Stimulated activated CD4-positive, alpha-beta T cell treated with anti-CD3 and anti-CD28 coated beads, Interleukin-2, amount 100 ng/mL, for 24 hours (primary cell): ENCODE measurements around the gene RPL10A.

Experiments used
- DNase-seq, 2 donors: peaks; one replicate each; pipeline ENCODE4 v3.0.0-alpha.2; 2020

Gene RPL10A

DNA sequence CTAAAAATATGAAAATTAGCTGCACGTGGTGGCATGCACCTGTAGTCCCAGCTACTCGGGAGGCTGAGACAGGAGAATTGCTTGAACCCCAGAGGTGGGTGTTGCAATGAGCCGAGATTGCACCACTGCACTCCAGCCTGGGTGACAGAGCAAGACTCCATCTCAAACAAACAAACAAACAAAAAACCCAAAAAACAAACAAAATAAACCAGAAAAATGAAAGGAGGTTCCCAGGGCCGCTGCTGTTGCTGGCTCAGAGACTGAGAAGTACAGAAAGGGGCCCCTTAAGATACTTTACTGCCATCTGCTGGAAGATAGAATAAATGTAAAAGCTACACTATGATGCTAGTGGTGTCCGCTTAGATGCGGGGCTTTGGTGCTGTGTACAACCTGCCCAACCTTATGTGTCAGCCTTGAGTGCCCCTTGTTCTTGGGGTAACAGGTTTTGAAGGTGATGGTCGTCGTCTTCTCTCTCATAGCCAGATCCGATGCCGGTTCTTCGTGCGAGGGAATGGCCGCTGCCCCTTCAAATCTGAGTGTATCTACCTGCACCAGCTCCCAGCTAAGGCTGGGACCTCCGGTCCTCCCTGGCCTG lies 18.8 kb upstream of the RPL10A start:
- DNase-seq: peak; percentile 26 to 39

DNA sequence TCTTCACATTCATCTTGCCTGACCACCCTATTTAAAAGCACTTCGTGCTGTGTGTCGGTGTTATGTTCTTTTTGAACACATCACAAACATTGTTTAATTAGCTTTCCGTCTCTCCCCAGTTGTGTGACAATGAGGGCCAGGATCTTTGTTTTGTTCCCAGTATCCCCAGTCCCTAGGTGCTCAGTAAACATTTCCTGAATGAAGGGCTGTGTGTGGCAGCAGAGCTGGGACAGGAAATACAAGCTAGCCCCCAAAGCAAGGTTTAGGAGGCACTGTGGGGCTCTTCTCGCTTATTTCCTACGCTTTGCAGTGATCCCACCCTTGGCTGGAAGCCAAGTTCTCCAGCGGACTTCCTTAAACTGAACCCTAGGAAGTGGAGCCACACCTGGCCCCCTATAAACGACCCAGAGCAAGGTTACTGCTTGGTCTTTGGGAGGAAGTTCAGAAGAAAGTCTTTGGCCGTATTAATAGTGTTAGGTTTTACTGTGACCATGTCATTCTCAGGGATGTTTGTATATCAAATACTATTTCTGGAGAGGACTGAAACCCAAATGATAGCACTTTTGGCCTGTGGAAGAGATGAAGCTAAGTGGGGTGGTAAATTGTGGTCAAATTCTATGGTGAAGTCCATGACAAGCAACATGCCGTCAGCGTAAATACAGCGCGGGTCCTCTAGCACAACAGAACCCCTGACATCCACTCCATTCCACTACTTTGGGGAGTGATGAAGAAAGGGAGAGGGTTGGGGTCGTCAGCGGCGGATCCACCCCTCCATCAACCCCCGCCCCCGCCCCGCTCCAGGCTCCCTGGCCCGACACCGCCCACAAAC lies 16.6 kb upstream of the RPL10A start:
- no peak for DNase-seq

DNA sequence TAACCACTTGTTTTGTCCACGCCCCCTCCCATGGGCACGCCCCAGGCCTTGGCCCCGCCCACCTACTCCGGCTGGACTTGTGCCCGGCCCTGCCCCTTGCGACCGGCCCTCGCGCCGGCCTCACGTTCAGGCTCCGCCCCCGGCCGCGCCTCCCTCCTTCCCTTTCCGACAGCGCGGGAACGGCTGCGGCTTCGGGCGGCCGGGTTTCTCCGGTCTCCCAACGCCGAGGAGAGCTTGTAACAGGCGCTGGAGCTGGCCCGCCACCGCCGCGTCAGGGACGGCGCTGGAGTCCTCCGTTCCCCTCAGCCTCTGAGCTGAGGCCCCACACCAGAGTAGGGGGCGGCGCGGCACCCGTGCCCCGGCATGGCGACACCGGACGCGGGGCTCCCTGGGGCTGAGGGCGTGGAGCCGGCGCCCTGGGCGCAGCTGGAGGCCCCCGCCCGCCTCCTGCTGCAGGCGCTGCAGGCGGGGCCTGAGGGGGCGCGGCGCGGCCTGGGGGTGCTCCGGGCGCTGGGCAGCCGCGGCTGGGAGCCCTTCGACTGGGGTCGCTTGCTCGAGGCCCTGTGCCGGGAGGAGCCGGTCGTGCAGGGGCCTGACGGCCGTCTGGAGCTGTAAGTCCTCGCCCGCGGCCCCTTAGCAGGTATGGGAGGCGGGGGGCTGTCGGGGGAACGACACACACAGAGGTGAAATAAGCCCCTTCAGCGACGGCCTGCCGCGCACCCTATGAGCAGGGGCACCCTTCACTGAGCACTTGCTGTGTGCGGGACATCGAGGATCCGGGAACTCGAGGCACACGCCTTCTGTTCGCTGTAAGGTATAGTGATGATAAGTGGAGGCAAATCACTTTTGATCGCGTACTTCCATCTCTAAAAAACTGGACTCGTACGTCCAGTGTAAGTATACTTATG lies 15.8 kb upstream of the RPL10A start, which contains the start of gene FANCE:
FANCE (plus strand) TSS at position 156 of the 908 bp plus-strand sequence; CDS start at position 364, 208 bp downstream.
- peak; percentile 93 to 99 for DNase-seq

DNA sequence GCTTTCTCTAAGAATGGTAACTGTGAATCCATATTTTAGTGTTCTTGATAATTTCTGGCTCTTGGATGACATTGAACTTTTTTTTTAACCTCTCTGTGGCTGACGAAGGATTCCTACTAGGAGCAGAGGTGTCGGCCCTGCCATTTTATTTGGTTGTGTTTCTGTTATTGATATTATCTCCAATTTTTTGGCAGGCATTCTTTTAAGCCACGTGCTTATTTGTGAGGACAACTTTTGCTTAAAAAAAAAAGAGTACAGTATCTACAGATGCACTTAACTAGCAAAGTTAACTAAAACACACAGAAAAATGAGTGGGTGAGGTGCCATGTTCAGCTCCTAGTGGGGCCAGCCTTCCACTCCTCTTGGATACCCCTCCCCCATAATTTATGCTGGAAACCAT lies 15.0 kb upstream of the RPL10A start:
- DNase-seq: no peak

DNA sequence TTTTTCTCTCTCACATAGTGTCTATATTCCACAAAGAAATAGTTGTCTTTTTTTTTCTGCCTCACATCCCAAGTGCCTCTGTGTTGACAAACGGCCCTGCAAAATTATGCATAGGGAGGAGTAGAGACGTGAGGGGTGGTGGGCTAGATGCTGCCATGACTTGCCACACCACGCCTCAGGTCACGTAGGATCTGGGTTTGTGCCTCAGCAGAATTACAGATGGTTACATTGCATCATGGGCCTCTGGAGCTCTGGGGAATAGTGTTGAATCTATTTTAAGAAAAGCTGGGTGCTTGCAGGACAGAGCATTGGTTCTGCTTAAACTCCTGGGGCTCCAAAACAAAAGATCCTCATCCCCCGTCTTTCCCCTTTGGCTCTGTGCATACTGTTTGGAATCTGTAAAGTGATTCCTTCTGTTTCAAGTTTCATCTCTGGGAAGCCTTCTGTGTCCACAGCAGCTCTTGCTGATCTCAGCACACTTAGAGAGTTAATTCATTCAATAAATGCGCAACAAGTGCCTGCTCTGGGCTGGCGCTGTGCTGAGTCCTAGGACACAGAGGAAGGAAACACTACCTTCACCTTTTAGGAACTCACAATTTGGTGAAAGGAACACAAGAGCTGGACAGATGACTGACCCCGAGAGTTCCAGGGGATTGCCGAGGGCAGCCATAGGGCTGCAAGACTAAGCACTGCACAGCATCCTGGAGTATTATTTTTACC lies 13.7 kb upstream of the RPL10A start:
- no peak for DNase-seq

DNA sequence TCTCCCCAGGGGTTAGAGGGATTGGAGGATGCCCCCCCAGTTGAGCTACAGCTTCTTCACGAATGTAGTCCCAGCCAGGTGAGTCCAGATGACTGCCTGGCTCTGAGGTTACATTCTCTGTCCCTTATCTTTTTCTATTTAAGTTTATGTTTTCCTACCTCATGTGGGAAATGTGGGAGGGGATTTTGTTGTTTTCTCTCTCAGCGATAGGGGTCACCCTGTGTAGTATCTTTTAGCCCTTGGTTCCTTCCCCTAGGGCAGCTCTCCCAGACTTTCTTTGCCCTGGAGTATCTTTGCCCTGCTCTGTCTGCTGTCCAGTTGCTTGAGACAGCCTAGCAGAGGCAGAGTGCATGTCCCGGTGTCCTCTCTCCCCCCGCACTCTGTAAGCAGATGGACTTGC lies 10.3 kb upstream of the RPL10A start:
- no peak for DNase-seq

DNA sequence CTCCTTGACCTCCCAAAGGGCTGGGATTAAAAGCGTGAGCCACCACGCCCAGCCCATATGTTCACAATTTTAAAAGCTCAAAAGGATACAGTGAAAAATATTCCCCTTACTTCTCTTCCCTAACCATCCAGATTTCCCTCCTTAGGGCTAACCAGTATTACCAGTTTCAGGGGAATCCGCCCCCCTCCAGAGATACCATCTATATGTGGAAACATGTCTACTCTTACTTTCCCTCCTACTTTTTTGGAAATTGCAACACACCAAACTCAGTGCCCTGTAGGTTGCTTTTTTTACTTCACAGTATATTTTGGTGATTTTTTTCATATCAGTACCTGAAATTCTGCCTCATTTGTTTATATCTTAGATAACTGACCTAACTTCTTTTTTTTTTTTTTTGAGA lies 6.9 kb upstream of the RPL10A start:
- no peak for DNase-seq

DNA sequence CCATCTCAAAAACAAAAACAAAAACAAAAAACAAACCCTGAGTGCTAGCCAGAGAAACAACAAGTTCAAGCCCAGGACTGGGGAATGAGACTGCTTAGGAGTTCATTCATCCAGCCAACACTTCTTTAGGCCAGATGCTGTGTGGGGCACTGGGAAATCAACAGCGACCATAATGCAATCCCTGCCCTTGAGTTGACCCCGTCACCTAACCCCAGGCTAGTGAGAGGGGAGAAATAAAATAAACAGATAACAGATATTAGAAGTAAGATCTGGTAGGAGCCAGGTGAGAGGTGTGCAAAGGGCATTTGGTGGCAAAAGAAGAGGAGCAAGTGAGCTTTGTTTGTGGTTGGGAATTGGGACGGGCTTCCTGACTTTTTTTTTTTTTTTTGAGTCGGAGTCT lies 4.9 kb upstream of the RPL10A start:
- no peak for DNase-seq

DNA sequence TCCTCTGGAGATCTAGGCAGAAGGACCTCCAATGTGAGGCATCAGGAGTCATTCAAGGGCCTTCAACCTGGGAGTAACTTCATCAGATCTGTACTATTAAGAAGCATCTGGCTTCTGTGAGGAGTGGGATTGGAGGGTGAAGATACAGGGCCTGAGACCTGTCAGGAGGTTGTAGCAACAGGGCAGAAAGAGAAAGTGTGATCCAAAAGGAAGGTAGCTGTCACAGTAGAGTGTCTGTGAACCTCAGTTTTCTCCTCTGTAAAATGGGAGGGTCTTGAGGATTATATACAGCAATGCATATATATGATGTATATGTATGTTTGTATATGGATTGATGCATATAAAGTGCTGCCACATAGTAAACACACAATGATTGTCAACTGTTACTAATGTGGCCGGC lies 2.6 kb upstream of the RPL10A start:
- DNase-seq: no peak

DNA sequence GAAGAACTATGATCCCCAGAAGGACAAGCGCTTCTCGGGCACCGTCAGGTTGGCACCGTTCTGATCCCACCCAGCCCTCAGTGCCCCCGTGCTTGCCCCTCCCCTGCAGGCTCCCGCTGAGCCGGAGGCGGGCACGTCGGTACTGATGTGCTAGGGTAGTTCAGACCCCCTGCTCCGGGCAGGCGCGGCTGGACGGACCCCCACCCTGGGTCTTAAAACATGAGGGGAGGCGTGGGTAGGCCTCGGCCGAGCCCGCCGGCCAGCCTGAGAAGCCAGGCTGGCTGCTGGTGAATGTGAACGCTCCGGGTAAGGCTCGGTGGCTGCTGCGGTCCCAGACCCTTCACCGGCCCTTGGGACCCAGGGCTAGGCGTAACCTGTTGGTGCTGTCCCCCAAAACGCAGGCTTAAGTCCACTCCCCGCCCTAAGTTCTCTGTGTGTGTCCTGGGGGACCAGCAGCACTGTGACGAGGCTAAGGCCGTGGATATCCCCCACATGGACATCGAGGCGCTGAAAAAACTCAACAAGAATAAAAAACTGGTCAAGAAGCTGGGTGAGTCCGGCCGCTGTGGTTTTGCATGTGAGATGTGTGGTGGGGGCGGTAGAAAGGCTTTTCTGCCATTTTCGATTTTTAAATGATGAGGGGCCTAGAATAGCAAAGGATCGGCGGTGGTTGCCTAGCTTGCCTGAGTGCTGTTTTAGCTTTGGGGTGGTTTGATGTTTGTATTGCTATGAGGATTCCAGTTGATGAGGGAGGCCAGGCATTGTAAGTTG lies 964 bp downstream of the RPL10A start:
- DNase-seq: peak in 1 of 2 donors; percentile 53

DNA sequence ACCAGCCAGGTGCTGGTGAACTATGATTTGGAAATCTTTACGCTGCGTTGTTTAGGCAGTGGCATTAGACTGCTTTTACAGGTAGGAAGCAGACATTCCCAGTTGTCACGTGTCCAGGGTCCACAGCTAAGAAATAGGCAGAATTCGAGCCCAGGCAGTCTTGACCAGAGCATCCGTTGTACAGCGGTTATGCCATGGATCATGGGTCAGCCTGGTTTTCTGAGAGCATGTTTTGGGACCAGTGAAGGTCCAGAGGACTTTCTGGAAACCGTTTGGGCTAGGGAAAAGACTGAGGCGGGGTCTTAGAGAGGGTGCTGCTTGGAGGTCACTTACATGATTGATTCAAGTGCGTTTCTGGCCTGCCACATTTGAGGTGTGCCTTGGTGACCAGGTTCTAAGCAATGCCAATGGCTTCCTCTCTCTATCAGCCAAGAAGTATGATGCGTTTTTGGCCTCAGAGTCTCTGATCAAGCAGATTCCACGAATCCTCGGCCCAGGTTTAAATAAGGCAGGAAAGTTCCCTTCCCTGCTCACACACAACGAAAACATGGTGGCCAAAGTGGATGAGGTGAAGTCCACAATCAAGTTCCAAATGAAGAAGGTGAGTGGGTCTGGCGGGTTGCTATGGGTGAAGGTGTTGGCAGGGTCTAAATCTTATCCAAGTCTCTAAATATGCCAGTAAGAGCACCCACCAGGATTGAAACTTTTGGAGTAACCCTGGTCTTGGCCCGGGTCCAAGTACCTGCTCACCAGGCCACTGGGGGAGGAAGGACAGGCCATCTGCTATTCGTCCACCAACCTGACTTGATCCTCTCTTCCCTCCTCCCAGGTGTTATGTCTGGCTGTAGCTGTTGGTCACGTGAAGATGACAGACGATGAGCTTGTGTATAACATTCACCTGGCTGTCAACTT lies 1.8 kb downstream of the RPL10A start:
- peak in 1 of 2 donors; percentile 50 for DNase-seq

DNA sequence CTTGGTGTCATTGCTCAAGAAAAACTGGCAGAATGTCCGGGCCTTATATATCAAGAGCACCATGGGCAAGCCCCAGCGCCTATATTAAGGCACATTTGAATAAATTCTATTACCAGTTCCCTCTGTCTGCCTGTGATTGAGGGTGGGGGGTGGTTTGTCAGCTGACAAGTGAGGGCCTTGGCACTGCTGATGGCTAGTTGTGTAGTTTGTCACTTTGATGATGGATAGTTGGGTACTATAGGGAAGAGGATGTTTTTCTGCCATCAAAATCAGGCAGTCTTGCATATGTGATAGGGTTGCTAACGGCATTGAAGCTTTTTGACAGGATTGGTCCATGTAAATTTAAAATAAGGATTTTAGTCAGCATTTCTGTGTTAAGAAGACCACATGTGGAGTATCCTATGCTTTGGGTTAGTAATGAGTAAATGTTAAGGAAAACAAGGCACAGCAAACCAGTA lies 2.5 kb downstream of the RPL10A start:
- DNase-seq: peak in 1 of 2 donors; percentile 16

DNA sequence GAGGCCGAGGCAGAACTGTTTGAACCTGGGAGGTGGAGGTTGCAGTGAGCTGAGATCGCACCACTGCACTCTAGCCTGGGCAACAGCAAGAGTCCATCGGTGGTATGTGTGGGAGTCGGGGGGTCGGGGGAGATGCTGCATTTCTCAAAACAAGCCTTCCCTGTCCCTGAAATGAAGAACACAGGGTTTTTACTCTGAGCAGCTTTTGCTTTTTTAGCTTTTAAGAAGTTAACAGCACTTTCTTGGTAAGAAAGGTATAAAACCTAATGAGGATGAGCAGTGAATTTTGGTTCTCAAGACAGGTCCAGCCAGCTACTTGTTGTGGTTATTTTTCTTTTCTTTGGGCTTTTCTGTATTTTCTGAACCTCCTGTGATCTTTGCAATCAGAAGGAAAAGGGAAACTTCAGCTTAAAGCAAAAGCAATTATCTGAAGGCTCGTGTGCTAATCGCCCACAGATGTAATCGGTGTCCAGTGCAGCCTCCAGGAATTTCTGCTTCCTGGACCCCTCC lies 3.7 kb downstream of the RPL10A start:
- no peak for DNase-seq

DNA sequence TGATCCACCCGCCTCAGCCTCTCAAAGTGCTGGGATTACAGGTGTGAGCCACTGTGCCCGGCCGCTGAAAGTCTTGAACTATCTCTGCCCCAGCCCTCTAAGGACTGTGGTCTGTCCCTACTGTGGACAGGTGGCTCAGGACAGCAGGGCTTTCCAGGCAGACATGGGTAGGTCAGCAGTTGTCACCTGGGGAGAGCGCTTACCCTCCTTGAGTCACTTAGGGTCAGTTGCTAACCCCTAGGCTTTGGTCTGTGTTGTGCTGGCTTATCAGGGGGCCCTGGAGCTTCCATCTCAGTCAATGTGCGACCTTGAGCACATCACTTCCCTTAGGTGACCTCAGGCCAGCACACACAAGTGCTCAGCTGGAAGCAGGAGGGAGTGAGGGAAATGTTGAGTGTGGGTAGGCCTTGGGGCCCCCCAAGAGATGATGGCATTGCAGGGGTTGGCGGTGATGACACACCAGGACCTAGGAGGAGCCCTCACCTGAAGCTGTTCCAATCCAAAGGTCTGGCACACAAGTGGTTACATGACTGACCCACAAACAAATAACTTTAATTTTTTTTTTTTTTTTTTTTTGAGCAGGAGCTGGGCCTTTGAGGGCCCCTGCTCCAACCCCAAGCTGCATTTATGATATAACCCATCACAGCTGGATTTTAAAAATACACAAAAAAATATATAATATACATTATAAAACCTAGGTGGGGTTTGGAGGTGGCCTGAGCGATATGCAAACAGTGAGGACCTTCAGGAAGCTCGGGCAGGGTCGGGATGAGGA lies 5.1 kb downstream of the RPL10A start:
- peak in 1 of 2 donors; percentile 42 for DNase-seq

DNA sequence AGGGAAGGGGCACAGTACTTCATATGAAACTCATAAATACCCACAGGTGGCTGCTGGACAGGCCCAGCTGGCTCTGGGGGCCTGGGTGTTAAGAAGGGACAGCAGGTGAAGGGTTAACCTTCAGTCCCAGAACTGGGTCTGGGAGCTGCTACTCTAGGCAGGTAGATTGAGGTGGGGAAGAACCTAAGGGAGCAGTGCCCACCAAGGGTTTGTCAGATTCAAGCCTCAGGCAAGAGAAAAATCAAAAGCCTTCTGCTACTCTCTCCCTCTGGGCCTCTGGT lies 5.6 kb downstream of the RPL10A start:
- peak in 1 of 2 donors; percentile 49 for DNase-seq

DNA sequence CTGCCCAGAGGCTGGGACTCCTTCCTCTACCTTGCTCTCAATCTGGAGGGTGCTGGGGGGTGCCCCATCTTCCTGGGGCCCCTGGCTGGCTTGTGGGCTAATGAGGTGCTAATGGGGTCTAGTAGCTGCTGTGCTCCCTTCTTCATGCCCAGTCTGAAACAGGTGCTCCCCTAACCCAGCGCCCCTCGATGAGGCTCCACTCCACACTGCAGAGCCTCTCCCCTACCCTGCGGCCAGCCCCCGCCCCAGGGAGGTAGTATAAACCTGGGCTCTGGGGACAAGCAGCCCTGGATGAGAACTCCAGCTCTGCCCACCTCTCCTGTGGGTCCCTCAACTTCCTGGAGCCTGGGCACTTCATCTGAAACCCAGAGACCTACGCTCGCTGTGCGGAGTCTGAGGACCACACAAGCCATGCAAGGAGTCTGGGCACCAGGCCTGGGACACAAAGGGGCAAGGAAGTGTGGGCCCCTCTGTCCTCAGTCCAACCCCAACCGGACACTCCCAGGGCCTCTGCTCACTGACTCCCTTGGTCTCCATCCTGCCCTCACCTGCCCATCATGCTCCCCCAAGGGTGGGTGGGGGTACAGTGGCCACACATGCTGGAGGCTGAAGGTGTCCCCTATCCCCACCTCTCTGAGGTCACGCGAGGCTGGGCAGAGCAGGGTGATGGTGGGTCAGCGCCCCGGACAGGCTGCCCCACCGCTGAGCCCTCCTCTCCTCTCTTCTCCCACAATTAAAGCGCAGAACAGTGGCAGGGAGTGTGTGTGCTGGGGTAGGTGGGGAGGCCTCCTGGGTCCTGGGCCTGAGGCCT lies 6.1 kb downstream of the RPL10A start:
- peak in 1 of 2 donors; percentile 55 for DNase-seq

DNA sequence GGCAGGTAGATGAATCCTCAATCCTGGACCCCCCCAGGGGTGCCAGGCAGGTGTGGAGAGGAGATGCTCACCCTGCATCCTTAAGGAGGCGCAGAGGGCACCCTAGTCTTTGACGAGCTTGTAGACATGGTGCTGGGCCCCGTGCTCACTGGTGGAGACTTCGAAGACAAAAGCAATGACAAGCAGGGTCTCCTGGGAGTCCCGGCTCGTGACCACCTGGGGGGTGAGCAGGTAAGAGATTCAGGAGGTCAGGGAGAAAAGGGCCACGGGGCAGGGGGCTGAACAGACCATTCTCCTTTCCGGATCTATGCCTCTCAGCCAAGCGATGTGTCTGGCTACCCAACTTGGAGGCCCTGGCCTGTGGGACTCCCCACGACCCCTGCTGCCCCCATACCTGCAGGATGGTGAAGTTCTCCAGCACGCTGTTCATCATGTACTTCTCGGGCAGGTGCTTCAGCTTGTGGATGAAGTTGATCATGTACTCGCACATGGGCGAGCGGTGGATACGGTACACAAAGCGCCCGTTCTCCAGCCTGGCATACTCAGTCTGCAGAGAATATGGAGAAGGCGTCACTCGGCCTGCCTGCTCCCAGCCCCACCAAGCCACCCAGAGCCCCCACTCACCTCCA lies 6.9 kb downstream of the RPL10A start:
- DNase-seq: peak in 1 of 2 donors; percentile 31

DNA sequence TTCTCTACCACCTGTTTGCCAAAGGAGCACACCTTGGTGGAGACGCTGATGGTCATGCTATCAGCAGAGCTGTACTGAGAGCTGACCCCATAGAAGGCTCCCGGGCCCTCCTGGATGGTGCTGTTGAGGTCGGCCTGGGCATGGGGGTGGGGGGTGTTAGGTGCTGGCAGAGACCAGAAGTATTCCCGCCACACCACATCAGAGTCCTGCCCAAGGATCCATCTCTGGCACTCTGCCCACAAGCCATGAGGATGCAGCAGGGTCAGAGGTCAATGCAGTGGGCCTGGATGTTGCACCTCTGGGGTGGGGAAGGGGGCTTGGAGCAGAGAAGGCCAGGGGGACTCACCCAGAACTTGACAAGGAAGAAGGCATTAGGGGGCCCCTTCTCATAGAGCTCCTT lies 7.4 kb downstream of the RPL10A start:
- DNase-seq: no peak
